CD14-positive monocyte (primary cell): ENCODE results near the gene PLXDC2. TPM values are rescaled to one million over a fixed set of nuclear protein-coding genes. Genes with fewer than 3 reads are reported as not detected.

ENCODE experiments used
- DNase-seq, 3 donors: peaks; one replicate each; pipeline ENCODE4 v3.0.0-alpha.2; 2011 to 2022
- H2AFZ ChIP-seq: 2 replicates; pipeline ENCODE4 v1.6.0; 2012; ENCODE audit warnings: mild to moderate bottlenecking, low read depth, low read length, inconsistent platforms; ENCODE audit not compliant: insufficient read depth, poor library complexity, severe bottlenecking
- H3K27ac ChIP-seq, 2 donors: 1 replicate in 1 of 2; 2 replicates in 1 of 2; pipeline ENCODE4 v1.5.1; 2012 to 2013; ENCODE audit warnings: low read length in 2 of 2, control low read depth in 1 of 2, inconsistent platforms in 1 of 2, low read depth in 1 of 2, mild to moderate bottlenecking in 1 of 2
- H3K27me3 ChIP-seq, 2 donors: one replicate each; pipeline versions ENCODE4 v1.6.0 to v1.6.1; 2011 to 2013; ENCODE audit warnings: low read length in 2 of 2; ENCODE audit not compliant: control insufficient read depth in 2 of 2, insufficient read depth in 2 of 2
- H3K36me3 ChIP-seq, 2 donors: replicated peaks in 1 of 2; 1 replicate in 1 of 2; 2 replicates in 1 of 2; pipeline versions ENCODE4 v1.5.1 to v1.6.1; 2012 to 2013; ENCODE audit warnings: low read length in 2 of 2, control low read depth in 1 of 2, inconsistent platforms in 1 of 2, mild to moderate bottlenecking in 1 of 2; ENCODE audit not compliant: insufficient read depth in 2 of 2, control insufficient read depth in 1 of 2
- H3K4me1 ChIP-seq, 2 donors: 1 replicate in 1 of 2; 2 replicates in 1 of 2; pipeline versions ENCODE4 v1.5.1 to v1.6.1; 2012 to 2013; ENCODE audit warnings: low read length in 2 of 2, control low read depth in 1 of 2, inconsistent platforms in 1 of 2, mild to moderate bottlenecking in 1 of 2, moderate library complexity in 1 of 2; ENCODE audit not compliant: insufficient read depth in 2 of 2, control insufficient read depth in 1 of 2
- H3K4me2 ChIP-seq: replicated peaks from 2 replicates; pipeline ENCODE3; 2012; ENCODE audit warnings: low read length, moderate library complexity, mild to moderate bottlenecking; ENCODE audit not compliant: poor library complexity, severe bottlenecking; ENCODE audit errors: extremely low read depth
- H3K4me3 ChIP-seq, 3 experiments: fragments of 200-600 bp in 1 of 3; sonication (generic) in 1 of 3; replicated peaks in 1 of 3; 1 replicate in 2 of 3; 2 replicates in 1 of 3; pipeline ENCODE4 v1.5.1; 2011 to 2013; ENCODE audit warnings: low read length in 3 of 3, mild to moderate bottlenecking in 3 of 3, control low read depth in 2 of 3, low read depth in 2 of 3, inconsistent platforms in 1 of 3, moderate library complexity in 1 of 3
- H3K79me2 ChIP-seq: 2 replicates; pipeline ENCODE4 v1.6.0; 2012; ENCODE audit warnings: mild to moderate bottlenecking, control low read depth, inconsistent platforms, low read length, moderate library complexity; ENCODE audit not compliant: insufficient read depth
- H3K9ac ChIP-seq: 2 replicates; pipeline ENCODE4 v1.6.0; 2017; ENCODE audit warnings: low read length, mild to moderate bottlenecking; ENCODE audit not compliant: insufficient read depth, poor library complexity, severe bottlenecking
- H3K9me3 ChIP-seq, 2 donors: replicated peaks in 1 of 2; 1 replicate in 1 of 2; 2 replicates in 1 of 2; pipeline versions ENCODE4 v1.5.1 to v1.6.1; 2012 to 2013; ENCODE audit warnings: low read length in 2 of 2, control low read depth in 1 of 2; ENCODE audit not compliant: control insufficient read depth in 1 of 2, insufficient read depth in 1 of 2
- H4K20me1 ChIP-seq: 2 replicates; pipeline ENCODE4 v1.6.0; 2012; ENCODE audit warnings: mild to moderate bottlenecking, low read length, control low read depth, moderate library complexity; ENCODE audit not compliant: insufficient read depth
- H3K27ac Mint-ChIP-seq, 7 donors: one replicate each; pipeline ENCODE4 v1.8.0; 2020; ENCODE audit warnings: mild to moderate bottlenecking in 7 of 7, mixed read lengths in 7 of 7, moderate library complexity in 6 of 7, inconsistent platforms in 2 of 7
- H3K27me3 Mint-ChIP-seq, 3 donors: one replicate each; pipeline ENCODE4 v1.8.0; 2021 to 2022; ENCODE audit warnings: low read depth in 3 of 3, mild to moderate bottlenecking in 3 of 3, mixed read lengths in 3 of 3, moderate library complexity in 3 of 3, inconsistent platforms in 1 of 3
- H3K36me3 Mint-ChIP-seq, 2 donors: one replicate each; pipeline ENCODE4 v1.8.0; 2020; ENCODE audit warnings: mixed read lengths in 2 of 2, inconsistent platforms in 1 of 2, mild to moderate bottlenecking in 1 of 2
- H3K4me1 Mint-ChIP-seq: one replicate; pipeline ENCODE4 v1.8.0; 2020; ENCODE audit warnings: mild to moderate bottlenecking, mixed read lengths
- H3K4me3 Mint-ChIP-seq, 2 donors: one replicate each; pipeline ENCODE4 v1.8.0; 2020; ENCODE audit warnings: mild to moderate bottlenecking in 2 of 2, mixed read lengths in 2 of 2, moderate library complexity in 1 of 2
- H3K9me3 Mint-ChIP-seq, 7 donors: one replicate each; pipeline ENCODE4 v1.8.0; 2020 to 2022; ENCODE audit warnings: mixed read lengths in 7 of 7, mild to moderate bottlenecking in 6 of 7, moderate library complexity in 6 of 7, inconsistent platforms in 2 of 7
- CTCF ChIP-seq: fragments of 200-600 bp; IDR thresholded peaks from one replicate; pipeline ENCODE4 v1.8.0; 2022; ENCODE audit warnings: antibody characterized with exemption, mild to moderate bottlenecking
- WGBS: methylation state at CpG from one replicate; pipeline ENCODE4 v1.1.5; 2013; ENCODE audit warnings: missing lambda C conversion rate; ENCODE audit not compliant: insufficient coverage; 5-methylcytosine and 5-hydroxymethylcytosine counted together
- intact Hi-C, 2 donors: fragments of 100-400 bp; cut with micrococcal nuclease; formaldehyde crosslinking; loops; one replicate each; pipeline versions ENCODE4 v1.15.0 to v1.15.1; 2023
- polyA plus RNA-seq, 3 donors: library from polyadenylated mRNA; depleted of rRNA in 1 of 3; unstranded in 2 of 3; stranded (reverse) in 1 of 3; fragments of 300-500 nt in 2 of 3; fragments of >200 nt in 1 of 3; fragmentation: Illumina TruSeq in 2 of 3; gene quantifications; 1 replicate in 2 of 3; 2 replicates in 1 of 3; pipeline ENCODE4 v1.2.3, GENCODE V29; 2012 to 2021

PLXDC2 gene
- polyA plus RNA-seq, 3 donors = 37.5 to 128 (median 93.6) TPM

GRCh38 chr10:19930936-19931893 lies 115.0 kb downstream of the PLXDC2 start:
- H4K20me1 ChIP-seq = peaks cover 100% of the 10 kb centered on the region
- Mint-ChIP-seq H3K27ac (peak overlapping the region; percentile 44 to 83 (median 78)), H3K36me3 (peaks cover 20 to 49% of the 10 kb centered on the region in 2 donors), H3K4me1 (peaks cover 29% of the 10 kb centered on the region), H3K27me3 (no peaks in the 10 kb centered on the region), H3K9me3 (peaks cover 0 to 5% (median 5%) of the 10 kb centered on the region in 7 donors), H3K4me3 (no peak overlapping the region)
- peak overlapping the region; percentile 14 to 70 for H3K27ac ChIP-seq
- peaks cover 0 to 14% of the 10 kb centered on the region in 2 donors for H3K36me3 ChIP-seq
- H3K79me2 ChIP-seq = peaks cover 74% of the 10 kb centered on the region
- H3K4me3 ChIP-seq = no peak overlapping the region
- H3K27me3 ChIP-seq = no peaks in the 10 kb centered on the region
- peak; percentile 27 to 30 (median 30) for DNase-seq
- TF ChIP-seq CTCF = no peak
- no peak overlapping the region for H3K4me2 ChIP-seq
- H3K9ac ChIP-seq = no peak overlapping the region
- intact Hi-C loops = no loop called here
- H2AFZ ChIP-seq = no peak overlapping the region
- H3K9me3 ChIP-seq = no peaks in the 10 kb centered on the region
- 76% methylated on average over 6 of the region's 12 CpGs for WGBS
- H3K4me1 ChIP-seq = peaks cover 6 to 15% of the 10 kb centered on the region in 2 donors

DNA sequence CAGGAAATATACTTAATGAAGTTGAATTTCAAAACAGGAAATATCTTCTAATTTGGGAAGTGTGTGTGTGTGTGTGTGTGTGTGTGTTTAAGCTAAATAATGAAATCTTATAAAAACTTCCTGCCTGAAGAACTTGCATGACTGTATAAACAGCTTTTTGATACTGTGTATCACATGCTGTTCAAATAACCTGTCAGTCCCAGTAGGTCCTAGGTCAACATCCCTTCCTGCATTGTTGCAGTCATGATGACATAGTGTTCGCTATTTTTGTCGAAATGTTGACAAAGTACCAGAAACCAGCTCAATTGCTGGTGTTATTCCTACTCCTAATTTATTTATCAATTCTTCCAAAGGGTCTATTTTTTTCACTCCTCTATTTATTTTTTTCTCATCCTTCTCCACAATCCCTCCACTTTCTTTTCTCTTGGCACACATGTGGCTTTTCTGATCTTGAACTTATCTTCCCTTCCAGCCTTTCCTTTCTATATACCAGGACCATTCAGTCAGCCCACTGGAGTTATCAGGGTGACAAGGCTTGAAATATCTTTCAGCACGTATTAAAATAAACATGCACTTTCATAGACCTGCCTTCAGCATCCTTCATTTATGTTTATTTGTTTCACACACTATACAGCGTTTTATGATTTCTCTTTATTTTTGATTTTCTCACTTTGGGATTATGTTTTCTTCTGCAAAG lies 115.8 kb downstream of the PLXDC2 start:
- Mint-ChIP-seq H3K4me1 (peaks cover 29% of the 10 kb centered on the region), H3K9me3 (peaks cover 0 to 5% (median 5%) of the 10 kb centered on the region in 7 donors), H3K4me3 (no peak overlapping the region), H3K36me3 (peaks cover 22 to 50% of the 10 kb centered on the region in 2 donors), H3K27me3 (no peaks in the 10 kb centered on the region), H3K27ac (peak overlapping the region; percentile 44 to 83 (median 77))
- no peak for TF ChIP-seq CTCF
- no peak overlapping the region for H3K4me2 ChIP-seq
- peaks cover 74% of the 10 kb centered on the region for H3K79me2 ChIP-seq
- peaks cover 0 to 14% of the 10 kb centered on the region in 2 donors for H3K36me3 ChIP-seq
- 47% methylated on average over 3 of the region's 4 CpGs for WGBS
- H2AFZ ChIP-seq = no peak overlapping the region
- intact Hi-C loops = no loop called here
- peaks cover 100% of the 10 kb centered on the region for H4K20me1 ChIP-seq
- H3K27ac ChIP-seq = peak overlapping the region in 1 of 2 donors; percentile 70
- no peak for DNase-seq
- no peaks in the 10 kb centered on the region for H3K27me3 ChIP-seq
- H3K9me3 ChIP-seq = no peaks in the 10 kb centered on the region
- H3K9ac ChIP-seq = no peak overlapping the region
- H3K4me1 ChIP-seq = peaks cover 6 to 15% of the 10 kb centered on the region in 2 donors
- no peak overlapping the region for H3K4me3 ChIP-seq
